GM19452 (cell line): ENCODE measurements around the gene KIAA0586.
"Not testable (repeated sequence)": the region's sequence is repeated elsewhere in the genome, so short reads cannot be mapped to it uniquely, and the experiment has no call there.

Experiments used
- ATAC-seq: cut with Tn5 transposase; IDR thresholded peaks from one replicate; pipeline ENCODE4 v1.9.1; 2021; ENCODE audit not compliant: unreplicated experiment

Gene KIAA0586

DNA sequence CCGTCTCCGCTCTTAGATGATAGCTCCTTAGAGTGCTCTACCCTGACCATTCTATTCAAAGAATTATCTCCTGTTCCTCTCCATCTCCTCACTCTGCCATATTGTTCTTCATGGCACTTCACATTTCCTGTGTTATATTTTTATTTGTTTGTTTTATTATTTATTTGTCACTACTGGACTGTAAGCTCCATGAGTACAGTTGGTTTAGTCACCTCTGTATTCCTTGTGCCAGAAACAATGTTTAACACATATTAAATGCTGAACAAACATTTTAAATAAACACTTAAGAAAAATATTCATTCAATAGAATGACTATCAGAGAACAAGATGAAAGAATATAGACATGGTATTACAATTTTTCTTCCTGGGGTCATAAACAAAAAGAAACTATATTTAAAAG is 35.6 kb downstream of the KIAA0586 start:
- no peak for ATAC-seq

DNA sequence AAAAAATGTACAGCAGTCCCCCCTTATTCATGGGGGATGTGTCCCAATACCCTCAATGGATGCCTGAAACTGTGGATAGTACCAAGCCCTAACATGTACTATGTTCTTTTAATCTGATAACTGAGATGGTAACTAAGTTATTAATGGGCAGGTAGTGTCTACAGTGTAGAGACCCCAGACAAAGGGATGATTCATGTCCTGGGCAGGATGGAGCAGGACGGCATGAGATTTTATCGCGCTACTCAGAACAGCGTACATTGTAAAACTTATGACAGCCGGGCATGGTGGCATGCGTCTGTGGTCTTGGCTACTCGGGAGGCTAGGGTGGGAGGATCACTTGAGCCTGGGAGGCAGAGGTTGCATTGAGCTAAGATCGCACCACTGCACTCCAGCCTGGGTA is 37.1 kb downstream of the KIAA0586 start:
- no peak for ATAC-seq

DNA sequence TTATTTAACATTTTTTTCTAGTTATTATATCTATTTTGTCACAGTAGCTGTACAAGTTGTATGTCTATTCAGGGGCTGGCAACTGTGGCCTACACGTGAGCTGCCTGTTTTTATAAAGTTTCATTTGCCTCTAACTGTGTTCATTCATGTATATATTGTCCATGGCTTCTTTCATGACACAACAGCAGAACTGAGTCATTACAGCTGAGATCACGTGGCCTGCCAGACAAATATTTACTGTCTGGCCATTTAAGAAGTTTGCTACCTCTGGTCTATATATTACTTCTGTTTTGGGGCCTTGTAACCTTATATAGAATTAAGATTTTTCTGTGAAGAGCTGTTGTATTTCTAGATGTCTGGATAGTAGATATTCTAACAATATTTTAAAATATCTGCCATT is 37.9 kb downstream of the KIAA0586 start:
- ATAC-seq = no peak

DNA sequence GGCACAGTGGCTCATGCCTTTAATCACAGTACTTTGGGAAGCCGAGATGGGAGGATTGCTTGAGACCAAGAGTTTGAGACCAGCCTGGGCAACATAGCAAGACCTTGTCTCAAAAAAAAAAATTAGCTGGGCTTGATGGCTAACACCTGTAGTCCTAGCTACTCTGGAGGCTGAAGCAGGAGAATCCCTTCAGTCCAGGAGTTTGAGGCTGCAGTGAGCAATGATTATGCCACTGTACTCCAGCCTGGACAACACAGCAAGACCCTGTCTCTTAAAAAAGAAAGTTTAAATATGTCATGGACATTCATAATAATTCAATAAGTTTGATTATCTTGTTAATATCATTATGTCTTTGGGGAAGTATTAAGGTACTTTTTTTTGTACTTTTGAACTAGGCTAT is 38.9 kb downstream of the KIAA0586 start:
- ATAC-seq = no peak

DNA sequence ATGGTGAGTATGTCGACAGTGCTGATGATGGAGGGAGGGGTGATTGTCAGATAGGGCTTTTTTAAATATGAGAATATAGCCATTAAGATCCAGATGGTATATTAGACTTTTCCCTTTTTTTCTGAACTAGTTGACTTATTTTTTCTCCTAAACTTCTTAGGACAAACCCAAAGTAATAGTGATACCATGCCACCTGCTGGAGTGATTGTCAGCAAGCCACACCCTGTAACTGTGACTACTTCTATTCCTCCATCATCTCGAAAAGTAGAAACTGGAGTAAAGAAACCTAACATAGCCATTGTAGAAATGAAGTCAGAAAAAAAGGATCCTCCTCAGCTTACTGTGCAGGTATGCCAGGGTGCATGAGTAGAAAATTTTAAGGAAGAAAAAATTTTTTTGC is 40.1 kb downstream of the KIAA0586 start:
- no peak for ATAC-seq

DNA sequence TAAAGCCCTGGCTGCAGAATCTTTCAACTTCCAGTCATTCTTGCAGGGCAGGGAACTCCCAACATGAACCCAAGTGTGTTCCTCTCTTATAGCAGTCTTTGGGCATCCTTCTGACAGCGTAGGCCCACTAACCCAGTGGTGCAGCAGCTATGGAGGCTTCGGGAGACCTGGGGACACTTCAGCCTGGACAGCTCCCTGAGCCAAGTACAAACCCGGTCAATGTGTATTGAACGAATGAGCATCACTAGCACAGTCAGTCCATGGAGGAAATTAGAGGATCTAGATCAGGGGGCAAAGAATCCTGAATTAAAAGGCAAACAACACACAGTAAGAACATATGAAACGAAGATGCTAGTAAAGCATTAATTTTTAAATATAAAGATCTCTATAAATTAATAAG is 41.8 kb downstream of the KIAA0586 start:
- ATAC-seq = no peak

DNA sequence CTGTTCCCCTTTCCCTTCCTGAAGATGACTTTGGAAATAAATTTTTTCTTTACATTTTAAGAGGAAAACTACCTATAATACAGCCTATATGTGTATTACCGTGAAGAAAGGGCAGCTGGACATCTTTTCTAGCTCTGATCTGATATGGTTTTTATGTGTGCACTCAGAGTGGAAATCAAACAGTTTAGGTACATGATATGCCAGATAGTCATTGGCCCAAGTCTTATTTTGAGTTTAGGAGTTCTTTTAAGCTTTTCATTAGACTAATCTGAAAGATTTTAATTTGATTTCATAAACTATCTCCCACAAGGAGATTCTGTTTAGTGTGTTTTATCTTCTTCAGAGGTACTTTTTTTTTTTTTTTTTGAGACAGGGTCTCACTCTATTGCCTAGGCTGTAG is 48.8 kb downstream of the KIAA0586 start:
- no peak for ATAC-seq

DNA sequence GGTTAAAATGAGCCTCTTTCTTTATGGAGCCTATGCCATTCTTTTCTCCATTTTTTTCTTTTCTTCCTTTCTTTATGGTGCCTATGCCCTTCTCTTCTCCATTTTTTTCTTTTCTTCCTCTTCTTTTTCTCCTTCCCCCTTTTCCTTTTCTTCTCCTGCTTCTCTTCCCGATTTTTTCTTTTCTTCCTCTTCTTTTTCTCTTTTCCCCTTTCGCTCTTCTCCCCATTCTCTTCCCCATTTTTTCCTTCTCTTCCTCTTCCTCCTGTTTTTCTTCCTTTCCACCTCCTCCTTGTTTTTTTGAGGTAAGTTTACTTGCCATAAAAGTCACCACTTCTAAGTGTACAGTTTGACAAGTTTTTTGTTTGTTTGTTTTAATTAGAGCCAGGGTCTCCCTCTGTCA is 50.1 kb downstream of the KIAA0586 start:
- no peak for ATAC-seq

DNA sequence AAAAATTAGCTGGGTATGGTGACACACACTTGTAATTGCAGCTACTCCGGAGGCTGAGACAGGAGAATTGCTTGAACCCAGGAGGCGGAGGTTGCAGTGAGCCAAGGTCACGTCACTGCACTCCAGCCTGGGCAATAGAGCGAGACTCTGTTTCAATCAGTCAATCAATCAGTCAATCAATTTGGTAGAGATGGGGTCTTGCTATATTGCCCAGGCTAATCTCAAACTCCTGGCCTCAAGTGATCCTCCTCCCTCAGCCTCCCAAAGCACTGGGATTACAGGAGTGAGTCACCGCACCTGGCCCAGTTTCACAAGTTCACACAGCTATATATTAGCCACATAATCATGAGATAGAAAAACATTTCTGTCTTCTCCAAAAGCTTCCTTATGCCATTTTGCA is 50.8 kb downstream of the KIAA0586 start:
- ATAC-seq = not testable (repeated sequence)

DNA sequence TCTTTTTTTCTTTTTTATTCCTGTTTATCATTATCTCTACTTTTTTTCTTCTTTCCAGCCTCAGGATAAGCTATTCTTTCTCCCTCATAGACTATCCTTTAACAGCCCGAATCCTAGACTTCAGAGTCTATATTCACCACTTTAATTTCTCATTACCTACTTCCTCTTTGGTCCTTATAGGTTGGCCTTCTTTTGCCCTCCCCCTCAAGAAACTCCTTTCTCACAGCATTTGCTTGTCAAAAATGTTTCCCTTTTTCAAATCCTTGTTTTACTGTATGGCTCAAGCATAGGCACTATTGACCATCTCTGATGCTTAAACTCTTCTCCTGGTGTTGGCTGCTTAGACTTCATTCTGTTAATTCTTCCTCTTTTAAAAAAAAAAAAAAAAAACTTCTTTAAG is 52.5 kb downstream of the KIAA0586 start:
- ATAC-seq = no peak

DNA sequence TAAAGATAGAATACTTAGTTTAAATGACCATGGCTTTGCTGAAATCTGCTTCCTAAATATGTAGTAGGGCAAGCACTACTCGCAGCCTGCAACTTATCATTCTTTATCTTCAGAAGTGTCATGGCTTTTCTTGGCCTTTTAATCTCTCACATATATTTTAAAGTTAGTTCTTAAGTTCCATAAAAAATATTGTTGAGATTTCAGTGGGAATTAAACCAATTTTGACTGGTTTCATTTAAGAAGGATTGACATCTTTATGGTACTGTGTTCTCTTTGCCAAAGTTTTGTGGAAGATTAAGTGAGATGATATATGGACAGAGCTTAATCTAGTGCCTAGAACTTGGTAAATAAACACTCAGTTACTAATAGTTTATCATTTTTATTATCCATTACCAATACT is 56.7 kb downstream of the KIAA0586 start:
- ATAC-seq = no peak

DNA sequence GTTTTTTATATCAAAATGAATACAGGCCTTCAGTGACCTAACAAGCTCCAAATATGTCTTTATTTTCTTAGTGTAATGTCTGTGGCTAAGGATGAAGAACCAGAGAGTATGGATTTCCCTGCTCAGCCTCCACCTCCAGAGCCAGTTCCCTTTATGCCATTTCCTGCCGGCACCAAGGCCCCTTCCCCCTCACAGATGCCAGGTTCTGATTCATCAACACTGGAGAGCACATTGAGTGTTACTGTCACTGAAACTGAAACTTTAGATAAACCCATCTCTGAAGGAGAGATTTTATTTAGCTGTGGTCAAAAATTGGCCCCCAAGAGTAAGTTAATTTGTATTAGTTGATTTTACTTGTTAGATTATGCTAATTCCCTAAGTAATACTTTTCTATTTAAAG is 61.0 kb downstream of the KIAA0586 start:
- ATAC-seq = no peak

DNA sequence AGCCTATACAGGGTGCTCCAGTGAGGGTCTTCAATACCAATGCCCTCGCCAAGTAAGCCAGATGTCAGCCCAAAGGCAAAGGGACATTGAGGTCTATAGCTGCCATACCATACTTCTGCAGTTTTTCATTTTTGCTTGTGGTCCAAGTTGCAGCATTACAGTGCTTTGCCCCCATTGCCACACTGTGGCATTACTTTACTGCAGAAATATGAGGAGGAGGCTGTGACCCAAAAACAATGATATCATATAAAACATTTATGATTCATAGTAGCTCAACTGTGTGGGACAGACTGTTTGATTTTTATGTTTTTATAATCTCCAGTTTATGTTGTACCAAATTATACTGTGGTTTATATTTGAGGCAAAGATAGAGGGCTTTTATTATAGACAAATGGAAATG is 64.1 kb downstream of the KIAA0586 start:
- no peak for ATAC-seq

DNA sequence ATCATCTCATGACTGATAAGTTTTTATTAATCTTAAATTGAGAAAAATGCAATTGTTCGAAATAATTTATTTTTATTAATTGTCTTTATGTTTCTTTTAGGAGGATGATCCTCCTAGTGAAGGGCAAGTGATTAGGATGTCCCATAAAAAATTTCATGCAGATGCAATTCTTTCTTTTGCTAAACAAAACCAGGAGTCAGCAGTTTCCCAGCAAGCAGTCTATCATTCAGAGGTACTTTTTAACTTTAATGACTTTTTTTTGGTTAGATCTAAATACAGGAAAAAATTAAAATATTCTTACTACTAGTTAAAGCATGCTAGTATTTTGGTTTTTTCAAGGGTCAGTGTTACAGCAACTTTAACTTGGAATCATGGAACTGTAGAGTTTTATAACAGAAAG is 64.5 kb downstream of the KIAA0586 start:
- ATAC-seq = no peak

DNA sequence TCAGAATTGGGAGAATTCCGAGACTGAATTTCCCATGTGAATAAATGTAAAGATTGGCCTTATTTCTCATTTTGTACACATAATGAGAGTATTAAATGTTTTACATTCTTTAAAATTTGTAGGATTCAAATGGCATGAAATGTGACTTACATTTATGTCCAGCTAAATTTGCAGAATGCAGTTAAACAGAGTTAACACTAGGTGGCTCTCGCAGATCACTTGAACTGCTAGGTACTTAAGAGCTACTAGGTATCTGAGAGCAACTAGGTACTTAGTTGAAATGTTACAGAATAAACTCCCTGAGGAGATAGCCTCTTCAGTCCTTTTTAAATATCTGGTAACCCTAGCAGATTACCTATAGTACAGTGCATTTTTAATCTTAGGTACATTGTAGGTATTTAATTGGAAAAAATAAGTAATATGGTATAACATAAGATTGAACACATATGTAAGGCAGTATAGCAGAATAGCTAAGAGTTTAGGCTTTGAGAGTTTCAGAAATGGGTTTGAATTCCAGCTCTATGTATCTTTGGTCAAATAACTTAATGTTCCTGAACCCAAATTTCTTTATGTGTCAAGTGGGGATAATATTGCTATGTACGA is 73.8 kb downstream of the KIAA0586 start:
- ATAC-seq = no peak

DNA sequence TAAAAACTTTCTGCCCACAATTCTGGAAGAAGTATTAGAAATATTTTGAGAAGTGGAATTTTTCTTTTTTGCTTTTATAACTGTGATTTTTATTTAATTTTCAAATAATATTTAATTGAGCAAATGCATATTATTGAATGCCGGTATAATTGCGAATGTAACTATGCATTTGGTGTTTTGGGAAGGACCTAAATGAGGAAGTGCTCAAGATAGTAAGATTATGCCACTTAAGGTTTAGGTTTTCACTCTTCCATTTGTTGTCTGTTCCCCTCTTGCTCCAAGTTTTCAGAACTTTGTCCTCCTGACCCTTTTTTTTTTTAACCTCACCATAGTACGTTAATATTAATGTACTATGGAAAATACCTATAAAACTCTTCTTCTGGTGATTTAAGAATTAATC is 85.8 kb downstream of the KIAA0586 start:
- ATAC-seq = no peak

DNA sequence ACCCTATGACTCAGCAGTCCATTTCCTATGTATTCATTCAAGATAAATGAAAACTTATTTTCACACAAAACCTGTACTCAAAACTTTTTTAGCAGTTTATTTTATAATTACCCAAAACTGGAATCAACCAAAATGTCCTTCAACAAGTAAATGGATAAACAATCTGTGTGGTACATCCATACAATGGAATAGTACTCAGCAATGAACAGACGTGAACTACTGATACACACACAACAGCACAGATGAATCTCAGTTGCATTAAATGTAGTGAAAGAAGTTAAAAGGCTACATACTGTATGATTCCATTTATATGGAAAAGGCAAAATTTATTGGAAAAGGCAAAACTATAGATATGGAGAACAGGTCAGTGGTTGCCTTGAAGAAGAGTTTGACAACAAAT is 90.1 kb downstream of the KIAA0586 start:
- no peak for ATAC-seq

DNA sequence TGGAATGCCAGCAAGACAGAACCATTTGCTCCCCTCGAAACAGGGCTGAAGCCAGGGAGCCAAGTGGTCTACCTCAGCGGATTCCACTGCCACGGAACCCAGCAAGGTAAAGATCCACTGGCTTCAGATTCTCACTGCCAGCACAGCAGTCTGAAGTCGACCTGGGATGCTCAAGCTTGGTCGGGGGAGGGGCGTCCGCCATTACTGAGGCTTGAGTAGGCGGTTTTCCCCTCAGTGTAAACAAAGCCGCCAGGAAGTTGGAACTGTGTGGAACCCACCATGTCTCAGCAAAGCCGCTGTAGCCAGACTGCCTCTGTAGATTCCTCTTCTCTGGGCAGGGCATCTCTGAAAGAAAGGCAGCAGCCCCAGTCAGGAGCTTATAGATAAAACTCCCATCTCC is 98.2 kb downstream of the KIAA0586 start:
- not testable (repeated sequence) for ATAC-seq

DNA sequence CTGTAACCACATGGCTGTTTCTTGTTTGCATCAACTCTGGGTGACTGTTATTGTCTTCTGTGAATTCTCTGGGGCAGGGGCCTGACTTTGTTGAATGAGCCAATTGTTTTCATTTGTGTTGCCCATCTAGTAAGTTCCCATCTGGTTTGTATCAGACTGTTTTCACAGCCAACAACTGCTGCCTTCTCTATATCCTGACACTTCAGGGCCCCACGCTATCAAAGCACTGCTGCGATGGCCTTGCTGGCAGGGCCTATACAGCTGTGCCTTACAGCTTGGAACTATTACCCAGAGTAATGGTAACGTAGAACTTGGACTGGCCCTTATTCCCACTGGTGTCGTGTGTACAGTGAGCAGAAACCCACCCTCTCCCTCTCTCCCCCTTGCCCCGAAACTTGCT is 105.9 kb downstream of the KIAA0586 start:
- ATAC-seq = no peak

DNA sequence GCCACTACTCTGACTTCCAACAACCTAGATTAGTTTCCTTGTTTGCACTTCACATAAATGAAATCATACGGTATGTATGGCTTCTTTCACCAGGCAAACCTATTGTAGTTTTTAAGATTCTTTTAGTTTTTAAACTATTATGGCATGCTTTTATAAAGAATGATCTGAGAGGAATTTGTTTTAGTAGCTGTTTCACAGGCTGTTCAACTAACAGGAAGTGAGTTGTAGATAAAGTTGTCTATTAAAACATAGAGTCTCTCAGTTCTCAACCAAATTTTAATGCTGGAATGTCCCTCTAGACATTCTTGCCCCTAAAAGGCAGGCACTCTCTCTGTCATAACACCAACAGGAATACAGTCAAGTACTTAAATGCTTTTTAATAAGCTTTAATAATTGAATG is 107.5 kb downstream of the KIAA0586 start:
- ATAC-seq = no peak

DNA sequence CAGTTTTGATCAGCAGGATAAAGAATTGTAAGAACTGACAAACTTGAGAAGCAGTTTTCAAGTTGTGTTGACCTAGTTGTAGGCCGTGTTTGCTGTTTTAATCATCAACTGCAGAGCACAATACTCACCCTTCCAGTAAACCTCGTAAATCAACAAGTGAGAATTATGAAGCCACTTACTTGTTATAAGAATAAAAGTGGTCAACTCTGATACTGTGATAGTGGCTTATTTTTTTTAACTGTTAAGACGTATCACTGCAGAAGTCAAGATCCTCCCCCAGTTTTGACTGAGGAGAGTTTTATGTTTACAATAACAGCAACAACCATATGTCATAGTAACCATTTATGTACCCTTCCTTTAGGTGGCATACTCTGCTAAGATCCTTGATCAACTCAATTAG is 109.5 kb downstream of the KIAA0586 start:
- no peak for ATAC-seq

DNA sequence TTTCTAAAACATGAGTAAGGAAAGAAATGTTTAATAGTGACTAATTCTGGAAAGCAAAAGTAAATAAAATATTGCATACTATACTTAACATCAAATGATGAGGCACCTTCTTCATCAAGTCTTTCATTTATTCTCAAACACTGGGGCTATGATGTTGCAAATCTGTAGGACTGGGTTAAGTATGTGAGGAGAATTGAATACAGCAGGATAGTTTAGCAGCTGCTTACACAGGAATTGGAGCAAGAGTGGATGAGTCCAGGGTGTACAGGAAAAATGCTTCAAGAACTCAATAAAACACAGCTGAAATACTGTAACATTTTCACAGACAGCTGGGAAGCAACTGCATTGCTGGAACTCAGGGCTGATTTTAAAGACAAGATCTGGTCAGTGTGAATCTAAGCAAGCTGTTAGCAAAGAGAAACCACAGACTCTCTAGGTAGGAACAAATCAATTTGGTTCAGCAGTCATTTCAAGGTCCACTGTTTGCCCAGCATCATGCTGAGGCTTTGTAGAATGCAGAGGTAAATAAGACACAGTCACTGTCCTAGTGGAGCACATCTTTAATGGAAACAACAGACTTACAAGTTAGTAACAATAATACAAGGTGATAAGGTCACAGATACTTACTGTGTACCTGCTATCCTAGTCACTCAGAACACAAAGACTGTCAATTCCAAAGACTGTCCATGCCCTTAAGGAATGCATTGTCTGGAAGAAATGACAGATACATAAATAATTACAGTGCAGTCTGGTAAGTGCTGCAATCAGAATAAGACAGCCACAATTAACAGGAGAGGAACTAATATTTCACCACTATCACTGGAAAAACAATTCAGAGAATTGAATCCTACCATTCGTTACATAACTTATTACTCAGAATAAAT is 113.5 kb downstream of the KIAA0586 start:
- no peak for ATAC-seq

DNA sequence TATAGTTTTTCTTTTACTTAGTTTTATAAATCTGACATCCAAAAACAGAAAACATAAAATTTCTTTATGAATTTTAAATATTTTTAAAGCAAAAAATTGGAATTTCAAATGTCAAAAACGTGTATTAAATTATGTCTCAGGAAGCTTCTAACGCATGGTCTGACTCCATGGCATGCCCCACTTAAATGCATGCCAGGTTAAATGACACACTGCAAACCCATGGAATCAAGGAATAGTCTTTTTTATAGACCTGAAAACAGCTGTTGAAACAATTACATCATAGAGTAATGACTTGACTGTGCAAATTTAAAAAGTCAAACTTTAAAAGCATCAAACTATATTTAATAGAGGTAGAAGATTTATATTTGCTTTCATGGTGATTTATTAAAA is 114.1 kb downstream of the KIAA0586 start:
- ATAC-seq = no peak
